Hematopoietic multipotent progenitor cell treated with erythropoietin and hydrocortisone succinate and interleukin-3 and kit ligand, for 6 days (in vitro differentiated cells): ENCODE data around the gene HSPA2.

Experiments
- DNase-seq: peaks from one replicate; pipeline ENCODE4 v3.0.0-alpha.2; 2015

The HSPA2 gene

DNA sequence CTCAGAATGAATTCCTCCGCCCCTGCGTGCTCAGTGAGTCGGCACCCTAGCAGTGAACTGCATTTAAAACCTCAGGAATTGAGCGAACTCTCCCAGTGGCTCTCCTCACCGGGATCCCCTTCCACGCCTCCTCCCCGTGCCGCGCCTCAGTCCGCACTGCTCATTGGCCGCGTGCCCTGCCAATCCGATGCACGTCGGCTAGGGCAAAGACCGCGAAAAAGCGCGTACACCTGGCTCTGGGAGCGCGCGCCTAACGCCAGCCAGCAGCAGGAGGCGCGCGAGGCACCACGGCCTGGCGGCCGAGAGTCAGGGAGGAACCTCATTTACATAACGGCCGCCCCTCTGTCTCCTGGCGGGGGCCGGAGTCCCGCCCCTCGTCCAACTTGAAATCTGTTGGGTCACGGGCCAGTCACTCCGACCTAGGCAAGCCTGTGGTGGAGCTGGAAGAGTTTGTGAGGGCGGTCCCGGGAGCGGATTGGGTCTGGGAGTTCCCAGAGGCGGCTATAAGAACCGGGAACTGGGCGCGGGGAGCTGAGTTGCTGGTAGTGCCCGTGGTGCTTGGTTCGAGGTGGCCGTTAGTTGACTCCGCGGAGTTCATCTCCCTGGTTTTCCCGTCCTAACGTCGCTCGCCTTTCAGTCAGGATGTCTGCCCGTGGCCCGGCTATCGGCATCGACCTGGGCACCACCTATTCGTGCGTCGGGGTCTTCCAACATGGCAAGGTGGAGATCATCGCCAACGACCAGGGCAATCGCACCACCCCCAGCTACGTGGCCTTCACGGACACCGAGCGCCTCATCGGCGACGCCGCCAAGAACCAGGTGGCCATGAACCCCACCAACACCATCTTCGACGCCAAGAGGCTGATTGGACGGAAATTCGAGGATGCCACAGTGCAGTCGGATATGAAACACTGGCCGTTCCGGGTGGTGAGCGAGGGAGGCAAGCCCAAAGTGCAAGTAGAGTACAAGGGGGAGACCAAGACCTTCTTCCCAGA is at the start of gene HSPA2:
Gene HSPA2 (plus strand): TSS at position 534 of the 995 bp plus-strand sequence. CDS start 109 bp downstream, at position 643.
- peak; percentile 99 for DNase-seq

DNA sequence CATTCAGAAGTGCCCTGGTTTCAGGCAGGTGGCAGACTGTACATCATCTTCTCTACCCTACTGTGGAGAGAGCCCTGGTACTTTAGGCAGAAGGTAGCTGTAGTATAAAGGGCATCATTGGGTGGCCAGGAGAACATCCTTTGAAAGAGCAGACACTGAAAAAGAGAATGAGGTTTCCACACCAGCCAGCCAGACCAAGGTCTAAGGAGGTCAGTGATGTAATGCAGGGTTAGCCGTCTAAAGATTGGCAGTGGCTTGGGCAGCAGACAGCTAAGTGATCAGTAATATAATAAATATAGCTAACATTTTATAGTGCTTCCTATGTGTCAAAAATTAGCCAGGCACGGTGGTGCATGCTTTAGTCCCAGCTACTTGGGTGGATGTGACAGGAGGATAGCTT is 48.9 kb upstream of the HSPA2 start:
- no peak for DNase-seq

DNA sequence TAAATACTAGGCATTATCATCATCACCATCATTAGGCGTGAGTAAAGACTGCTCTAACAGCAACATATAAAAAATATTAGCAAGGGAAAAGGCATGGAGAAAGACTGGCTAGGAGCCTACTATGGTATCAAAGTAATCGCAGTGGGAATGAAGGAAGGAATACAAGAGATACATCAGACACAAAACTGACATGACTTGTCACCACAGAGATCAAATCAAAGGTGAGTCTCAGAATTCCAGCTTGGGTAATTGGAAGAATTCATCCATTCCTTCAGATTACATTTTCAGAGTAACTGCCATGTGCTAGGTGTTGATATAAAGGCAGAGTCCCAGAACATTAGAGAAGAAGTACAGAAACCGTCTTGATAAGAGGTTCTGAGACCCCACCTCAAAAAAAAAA is 47.1 kb upstream of the HSPA2 start:
- DNase-seq: no peak

DNA sequence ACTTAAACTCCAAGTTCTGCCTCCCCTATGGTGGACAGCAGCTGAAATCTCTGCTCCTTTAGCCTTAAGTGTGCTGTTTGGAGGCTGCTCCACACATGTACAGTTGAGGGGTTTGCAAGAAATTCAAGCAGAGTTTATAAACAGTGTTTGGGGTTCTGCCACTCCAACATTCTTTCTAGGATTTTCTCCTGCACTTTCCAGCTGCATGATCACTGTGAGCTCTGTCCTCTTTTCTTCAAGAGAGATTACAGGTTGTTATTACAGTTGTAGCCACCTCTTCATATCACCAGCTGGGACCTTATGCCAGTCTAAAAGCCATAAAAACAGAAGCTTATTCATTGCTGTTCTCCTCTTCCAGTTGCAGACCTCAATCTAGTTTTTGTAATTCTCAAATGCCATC is 45.3 kb upstream of the HSPA2 start:
- DNase-seq: no peak

DNA sequence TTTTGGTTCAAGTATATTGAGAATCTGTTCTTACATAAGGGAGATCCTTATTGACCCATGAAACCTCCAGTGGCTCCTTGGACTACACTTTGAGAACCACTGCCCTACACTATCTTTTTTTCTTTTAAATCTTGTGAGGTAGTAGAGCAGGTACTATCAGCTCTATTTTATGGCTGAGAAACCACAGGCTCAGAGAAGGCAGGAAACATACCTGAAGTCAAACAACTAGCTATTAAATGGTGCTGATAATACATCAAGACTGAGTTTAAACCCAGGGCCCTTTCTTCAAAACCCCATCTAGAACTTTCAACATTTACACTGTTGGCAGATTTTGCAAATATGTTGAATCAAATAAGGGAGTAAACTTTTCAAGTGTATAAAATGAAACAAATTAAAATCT is 43.8 kb upstream of the HSPA2 start:
- no peak for DNase-seq

DNA sequence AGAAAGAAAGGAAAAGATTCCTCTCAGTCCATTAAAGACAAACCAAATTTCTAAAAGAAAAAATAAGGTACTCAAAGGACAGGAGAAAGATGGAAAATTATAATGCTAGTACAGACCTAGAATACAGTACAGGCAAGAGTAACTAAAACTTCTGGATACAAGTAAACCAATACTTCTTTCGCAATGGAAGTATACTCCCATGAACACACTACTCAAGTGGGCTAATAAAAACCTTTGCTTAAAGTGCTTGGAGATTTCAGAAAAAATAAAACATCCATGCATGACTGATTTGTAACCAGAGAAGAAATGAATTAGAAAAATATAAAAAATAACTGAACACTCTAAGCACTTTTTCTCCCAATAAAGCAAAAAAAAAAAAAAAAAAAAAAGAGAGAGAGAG is 40.5 kb upstream of the HSPA2 start:
- no peak for DNase-seq

DNA sequence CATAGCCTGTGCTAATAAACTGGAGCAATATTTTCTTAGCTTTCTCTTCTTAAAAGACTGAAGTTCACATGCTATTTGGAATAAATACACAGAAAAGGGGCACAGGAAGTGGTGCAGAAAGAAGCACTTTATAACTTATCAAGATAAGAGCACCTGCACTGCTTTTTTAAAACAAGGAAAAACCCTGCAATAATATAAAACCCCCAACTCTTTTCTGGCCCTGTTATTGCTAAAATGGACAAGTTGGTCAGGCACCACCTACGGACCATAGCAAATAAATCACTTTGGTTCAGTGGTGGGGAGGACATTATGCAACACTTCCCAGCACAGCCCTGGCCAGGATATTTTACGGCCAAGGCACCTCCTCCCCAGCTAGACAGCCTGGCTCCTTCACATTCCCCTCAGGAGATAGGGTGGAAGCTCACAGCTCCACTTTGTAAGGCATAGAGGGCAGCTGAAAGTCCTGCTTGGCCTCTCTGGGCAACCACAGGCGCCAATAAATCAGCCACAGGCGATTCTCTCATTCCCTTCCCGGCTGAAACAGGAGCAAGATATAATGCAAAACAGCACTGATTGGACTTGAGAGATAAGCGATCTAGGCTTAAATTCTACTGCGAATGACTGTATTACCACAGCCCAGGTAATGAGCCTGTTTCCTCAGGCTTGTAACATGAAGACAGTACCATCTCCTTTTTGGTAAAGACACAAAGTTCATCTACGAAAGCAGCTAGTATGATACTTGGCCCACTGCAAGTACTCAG is 39.0 kb upstream of the HSPA2 start:
- DNase-seq: no peak

DNA sequence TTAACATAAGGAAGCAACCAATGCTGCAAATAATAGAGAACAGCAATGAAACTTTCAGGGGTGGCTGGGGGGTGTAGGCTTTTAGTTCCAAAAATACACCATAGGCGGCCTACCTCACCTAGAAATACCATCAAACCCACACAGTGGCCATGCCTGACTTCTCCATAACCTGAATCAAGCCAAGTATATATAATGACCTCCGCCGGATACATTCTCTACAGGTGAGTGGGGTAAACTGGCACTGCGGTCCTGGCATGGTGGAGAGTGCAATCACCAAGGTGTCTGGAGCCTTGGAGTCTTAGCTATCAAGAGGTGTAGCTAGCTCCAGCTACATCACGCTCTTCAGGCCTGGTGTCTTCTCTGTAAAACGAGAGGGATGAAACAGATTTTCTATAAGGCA is 38.1 kb upstream of the HSPA2 start:
- peak; percentile 17 for DNase-seq

DNA sequence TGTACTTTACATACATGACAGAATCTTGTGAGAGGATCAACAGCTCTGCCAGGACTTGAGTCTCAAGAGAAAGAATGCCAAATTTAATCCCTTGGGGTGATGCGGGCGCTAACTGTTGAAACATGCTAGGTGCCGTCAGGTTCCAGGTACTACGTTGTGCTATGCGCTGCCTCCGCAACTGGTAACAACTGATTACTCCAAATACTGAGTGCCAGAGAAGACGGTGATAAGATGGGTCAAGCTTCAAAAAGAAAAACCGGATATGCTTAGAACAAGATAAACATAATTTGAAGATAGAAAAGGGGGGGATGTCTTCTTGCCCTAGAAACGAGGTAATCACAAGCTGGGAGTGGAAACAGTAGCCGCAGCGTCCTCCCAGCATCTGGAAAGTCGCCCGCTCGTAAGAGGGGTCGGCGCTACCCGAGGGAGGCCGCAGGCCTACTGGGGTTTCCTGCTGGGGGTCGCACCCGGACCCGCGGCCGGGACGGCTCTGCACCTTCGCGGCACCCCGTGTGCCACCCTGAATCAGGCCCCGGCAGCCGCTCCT is 37.6 kb upstream of the HSPA2 start:
- DNase-seq: peak; percentile 76

DNA sequence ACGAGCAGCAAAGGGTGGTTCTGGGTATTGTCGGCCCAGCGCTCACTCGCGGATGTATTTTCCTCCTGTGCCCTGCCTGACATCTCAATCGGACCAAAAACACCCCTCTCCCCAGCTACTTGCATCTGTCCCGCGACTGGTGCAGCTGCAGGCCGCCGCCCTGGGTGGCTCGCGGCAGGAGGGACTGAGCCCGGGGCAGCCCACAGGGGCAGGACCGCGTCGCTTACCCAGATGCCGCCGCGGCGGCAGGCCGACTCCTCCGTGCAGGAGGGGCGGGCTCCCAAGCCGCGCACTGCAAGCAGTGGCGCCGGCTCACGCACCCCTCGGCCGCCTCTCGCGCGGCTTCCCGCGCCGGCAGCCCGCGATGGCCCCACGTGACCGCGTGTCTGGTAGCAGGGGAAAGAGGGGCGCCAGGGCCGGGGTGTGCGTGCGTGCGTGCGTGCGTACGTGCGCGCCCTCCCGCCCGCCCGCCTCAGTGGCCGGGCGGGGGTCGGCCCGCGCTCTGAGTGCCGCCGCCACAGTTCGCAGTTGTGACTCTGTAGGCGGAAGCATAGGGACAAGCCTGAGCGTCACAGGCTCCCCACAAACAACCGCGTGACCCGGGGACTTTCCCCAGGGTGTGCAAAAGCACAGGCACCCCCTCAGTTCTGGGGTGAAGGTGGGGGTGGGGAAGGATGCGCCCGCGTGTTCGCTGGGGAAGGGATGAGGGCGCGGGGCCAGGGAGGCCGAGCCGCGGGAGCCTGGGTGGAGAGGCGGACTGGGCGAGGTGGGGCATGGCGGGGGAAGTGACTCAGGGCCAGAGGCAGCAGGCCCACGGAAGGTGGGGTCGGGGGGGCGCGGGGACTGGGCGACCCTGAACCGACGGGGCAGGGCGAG is 36.9 kb upstream of the HSPA2 start, which contains the start of gene ZBTB25:
Gene ZBTB25 (minus strand): TSS at position 405 of the 876 bp plus-strand sequence. CDS start 13,305 bp downstream, outside the sequence.
- peak; percentile 93 for DNase-seq

DNA sequence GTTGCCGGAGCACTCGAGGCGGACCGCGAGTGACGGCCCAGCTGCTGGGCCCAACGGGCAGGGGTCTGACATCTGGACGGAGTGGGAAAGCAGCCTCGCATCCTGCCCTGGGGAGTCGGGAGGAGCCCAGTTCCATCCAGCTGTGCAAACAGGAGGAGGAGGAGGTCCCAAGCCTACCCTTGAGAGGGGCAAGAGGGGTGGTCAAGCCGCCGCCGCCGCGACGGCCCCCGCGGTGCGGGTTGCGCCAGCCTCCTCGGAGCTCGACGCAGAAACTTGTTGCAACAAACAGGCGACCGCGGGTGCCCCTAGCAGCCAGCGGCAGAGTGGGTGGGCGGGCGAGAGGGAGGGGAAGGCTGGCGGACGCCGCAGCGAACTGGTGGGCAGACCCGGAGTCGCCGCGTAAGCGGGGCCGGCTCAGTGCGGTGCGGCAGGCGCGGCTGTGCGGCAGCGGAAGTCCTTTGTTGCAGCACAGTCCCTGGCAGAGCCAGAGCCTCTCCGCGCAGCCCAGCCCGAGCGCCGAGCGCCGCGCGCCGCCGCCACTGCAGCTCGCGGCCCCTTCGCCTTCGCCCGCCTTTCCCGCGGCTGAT is 36.1 kb upstream of the HSPA2 start, which contains the start of gene ZBTB1:
Gene ZBTB1 (plus strand): TSS at position 461 of the 587 bp plus-strand sequence. CDS start 16,735 bp downstream, outside the sequence.
- peak; percentile 88 for DNase-seq

DNA sequence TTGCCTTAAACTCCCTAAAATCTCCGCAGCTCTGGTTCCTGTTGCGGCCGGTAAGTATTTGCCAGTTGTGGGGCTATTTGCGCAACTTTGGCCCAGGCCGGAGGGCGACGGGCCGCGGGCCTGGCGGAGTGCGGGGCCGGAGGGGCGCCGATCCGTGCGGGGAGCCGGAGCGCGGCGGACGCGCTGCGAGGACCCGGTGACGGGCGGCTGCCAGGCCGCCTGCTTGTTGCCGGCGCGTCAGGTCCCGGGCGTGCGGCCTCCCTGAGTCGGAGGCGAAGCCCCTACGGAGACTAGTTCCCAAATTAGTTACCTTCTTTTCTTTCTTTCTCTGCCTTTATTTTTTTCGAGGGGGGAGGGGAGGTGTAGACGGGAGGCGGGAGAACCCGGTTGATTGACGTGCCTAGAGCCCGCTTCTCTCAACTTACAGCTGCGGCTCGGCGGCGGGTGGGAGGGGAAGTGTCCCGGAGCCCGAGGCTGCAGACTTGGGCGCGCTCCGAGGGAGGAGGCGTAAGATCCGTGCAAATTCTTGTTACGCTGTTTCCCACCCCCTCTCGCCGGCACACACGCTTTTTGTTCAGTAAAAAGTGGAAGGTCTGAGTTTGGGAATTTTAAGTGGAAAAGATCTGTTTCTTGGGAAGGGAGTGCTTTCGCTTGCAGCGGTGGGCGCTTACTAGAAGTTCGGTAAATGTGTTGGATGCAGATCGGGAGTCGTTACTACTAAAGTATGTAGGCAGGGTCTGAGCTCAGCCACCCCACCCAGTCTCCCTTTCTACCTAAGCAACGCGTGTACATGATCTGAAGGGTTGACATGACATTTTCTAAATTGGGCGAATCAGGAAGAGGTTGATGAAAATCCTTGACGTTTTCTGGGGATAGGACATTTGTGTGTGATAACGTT is 35.4 kb upstream of the HSPA2 start:
- peak; percentile 96 for DNase-seq

DNA sequence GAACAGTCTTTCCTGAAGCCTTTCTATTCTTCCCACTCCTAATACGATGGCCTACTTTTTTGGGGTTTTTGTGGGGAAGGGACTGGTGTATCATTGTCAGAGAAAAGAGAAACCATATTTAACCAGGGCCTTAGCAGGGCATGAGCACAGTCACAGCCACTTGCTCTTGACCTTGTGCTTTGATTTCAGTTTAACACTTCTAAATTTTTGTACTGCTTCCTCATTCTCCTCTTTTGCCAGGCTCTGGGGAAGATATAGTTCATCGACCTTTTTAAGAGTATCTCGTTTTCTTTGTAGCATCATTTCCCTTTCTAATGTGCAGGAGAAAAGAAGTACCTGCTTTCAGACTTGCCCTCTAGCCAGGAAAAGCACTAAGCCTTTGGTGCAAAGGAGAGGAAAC is 33.8 kb upstream of the HSPA2 start:
- DNase-seq: peak; percentile 16

DNA sequence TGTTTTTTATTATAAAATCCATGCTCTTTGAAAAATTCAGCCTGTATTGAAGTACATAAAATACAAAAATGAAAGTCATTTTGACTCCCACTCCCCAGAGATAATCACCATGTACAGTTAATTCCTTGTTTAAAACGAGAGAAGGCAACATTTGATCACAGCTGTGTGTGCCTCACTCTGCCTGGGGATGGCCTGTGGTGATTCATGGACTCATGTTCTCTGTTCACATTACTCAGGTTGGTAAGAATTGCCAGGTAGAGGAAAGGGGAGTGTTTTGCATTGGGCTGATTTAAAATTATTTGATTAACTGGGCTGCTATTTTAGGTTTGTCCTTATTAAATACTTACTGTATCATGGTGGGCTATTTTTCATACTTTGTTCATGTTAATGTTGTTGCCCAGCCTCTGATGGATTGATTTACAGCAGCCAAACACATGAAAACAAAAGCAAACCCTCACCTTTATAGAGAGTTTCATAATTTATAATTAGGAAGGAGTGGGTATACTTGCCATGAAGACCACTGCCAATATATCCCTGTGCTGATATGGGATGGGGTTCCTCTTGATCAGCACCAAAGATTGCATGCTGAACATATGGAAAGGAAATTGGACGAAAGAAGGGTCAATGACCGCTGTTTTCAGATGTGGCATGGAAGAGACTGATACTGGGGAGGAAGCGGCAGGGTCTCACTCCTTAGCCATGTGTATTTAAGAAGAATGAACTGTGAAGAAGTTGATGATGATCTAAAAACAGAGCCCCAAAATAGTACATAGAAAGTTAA is 33.0 kb upstream of the HSPA2 start:
- peak; percentile 21 for DNase-seq

DNA sequence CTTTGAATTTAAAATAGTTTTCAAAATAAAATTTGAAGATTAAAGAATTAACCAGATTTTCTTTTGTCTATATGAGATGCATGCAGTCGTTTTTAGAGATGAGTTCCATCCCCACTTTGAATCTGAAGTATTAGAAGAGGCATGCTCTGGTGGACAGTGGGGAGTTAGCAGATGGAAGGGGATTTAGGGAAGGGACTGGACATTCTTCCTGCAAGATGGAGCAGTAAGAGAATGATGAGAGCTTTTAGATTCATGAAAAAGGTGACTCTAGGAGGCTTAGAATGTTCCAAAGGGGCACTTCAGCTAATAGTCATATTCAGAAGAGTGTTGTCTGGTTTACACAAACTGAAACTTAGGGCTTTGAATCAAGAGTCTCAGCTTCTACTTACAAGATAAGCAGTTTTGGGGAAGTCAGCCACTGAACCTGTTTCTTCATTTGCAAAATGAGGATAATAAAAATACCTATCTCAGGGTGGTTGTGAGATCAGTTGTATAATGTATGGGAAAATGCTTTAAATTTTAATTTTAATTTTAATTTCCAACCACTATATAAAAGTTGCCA is 32.2 kb upstream of the HSPA2 start:
- DNase-seq: peak; percentile 62

DNA sequence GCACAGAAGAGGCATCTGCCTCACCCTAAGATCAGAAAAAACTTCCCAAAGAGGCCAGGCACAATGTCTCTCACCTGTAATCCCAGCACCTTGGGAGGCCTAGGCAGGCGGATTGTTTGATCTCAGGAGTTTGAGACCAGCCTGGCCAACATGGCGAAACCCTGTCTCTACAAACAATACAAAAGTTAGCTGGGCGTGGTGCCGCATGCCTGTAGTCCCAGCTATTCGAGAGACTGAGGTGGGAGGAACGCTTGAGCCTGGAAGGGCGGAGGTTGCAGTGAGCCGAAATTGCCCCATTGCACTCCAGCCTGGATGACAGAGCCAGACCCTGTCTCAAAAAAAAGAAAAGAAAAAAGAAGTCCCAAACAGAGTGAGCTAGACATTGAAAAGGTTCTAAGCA is 31.5 kb upstream of the HSPA2 start:
- no peak for DNase-seq

DNA sequence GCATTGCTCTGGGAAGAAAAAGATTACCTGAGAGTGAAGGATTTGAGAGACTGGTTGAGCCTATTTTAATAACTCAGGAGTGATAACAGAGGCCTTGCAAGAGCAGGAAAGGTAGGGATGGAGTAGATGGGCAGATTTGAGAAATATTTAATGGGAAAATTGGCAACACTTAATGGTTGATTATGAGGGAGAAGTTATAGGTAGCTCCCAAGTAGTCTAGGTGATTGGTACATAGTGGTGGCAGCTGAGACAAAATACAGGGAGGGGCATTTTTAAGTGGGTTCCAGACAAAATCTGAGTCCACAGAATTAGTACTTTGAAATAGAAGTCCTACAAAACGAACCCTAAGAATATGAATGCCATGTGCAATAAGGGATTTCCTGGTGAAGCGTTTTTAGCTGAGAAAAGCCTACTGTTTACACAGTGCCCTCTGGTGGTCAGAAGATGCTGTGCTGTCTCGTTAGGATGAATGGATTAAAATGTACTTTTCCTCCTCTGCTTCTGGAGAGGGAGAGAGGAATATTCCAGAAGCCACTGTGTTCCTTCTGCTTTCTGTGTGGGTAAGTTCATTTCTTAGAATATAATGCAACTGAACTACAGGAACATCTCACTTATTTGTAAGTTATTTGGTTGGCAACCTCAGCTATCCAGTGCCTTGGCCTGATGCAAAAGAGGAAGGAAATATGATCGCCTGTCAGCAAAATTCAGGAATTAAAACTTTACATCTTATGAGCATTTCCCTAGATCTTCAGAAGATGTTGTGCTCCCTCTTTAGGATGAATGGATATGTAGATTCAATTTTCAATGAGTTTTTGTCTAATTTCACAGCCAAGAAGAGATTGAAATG is 29.5 kb upstream of the HSPA2 start:
- DNase-seq: peak; percentile 92

DNA sequence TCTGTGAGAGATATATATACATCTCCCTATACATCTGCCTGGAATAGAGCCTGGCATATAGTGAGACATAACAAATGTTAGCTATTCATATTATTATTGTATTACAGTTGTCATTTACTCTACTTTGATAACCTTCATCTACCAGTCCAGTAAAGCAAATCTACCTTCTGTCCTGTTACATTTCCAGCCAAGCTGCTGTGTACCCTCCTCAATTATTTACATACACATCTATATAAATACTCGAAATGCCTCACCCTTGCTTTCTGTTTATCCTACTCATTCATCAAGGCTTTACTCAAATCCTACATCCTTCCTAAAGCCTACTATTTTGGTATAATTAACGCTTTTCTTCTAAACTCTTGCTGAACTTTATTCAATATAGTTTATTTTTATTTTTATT is 27.3 kb upstream of the HSPA2 start:
- no peak for DNase-seq

DNA sequence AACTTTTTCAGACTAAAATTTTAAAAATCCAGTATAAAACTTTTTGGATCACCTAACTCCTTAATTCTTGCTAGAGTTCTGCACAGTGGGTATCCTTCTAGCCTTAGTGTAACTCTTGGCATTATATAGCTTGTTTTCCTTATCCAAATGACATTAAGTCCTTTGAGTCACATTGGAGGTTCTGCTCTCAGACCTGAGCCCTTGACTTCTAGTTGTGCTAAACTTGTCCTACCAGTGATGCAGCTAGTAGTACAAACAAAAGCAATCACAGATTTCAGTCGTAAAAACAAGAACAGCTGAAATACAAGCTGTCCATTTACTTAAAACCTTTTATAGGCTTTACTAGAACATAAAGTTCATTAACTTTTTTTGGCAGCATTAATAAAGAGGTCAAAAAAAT is 25.5 kb upstream of the HSPA2 start:
- no peak for DNase-seq
